GM23338 (cell line): ENCODE measurements around the gene LIFR. TPM values are rescaled to one million over a fixed set of nuclear protein-coding genes. Genes with fewer than 3 reads are reported as not detected.

ENCODE experiments used
- ATAC-seq: fragments of 200-7000 bp; cut with Tn5 transposase; 3 replicates; pipeline ENCODE4 v1.9.1; 2020
- DNase-seq: peaks from one replicate; pipeline ENCODE4 v3.0.0-alpha.2; 2015; ENCODE audit warnings: low spot score
- H2AFZ ChIP-seq: fragments of 200-600 bp; sonication (generic); 2 replicates; pipeline ENCODE4 v1.8.0; 2016; ENCODE audit warnings: antibody characterized with exemption, mild to moderate bottlenecking, moderate library complexity
- H3F3A ChIP-seq: fragments of 200-600 bp; sonication (generic); replicated peaks from 2 replicates; pipeline ENCODE4 v1.8.0; 2017; ENCODE audit warnings: antibody characterized with exemption, mixed run types, low read depth
- H3K27ac ChIP-seq: fragments of 200-600 bp; sonication (generic); 2 replicates; pipeline ENCODE4 v1.6.1; 2016; ENCODE audit warnings: low read depth
- H3K27me3 ChIP-seq: fragments of 200-600 bp; sonication (generic); 2 replicates; pipeline ENCODE4 v1.8.0; 2016; ENCODE audit warnings: mild to moderate bottlenecking, mixed run types, moderate library complexity; ENCODE audit not compliant: insufficient read depth
- H3K36me3 ChIP-seq: fragments of 200-600 bp; sonication (generic); 2 replicates; pipeline ENCODE4 v1.8.0; 2016; ENCODE audit warnings: mild to moderate bottlenecking; ENCODE audit not compliant: insufficient read depth
- H3K4me1 ChIP-seq: fragments of 200-600 bp; sonication (generic); 2 replicates; pipeline ENCODE4 v1.8.0; 2016; ENCODE audit warnings: mild to moderate bottlenecking, moderate library complexity; ENCODE audit not compliant: insufficient read depth
- H3K4me2 ChIP-seq: fragments of 200-600 bp; sonication (generic); 2 replicates; pipeline ENCODE4 v1.7.1; 2017; ENCODE audit warnings: mixed run types
- H3K4me3 ChIP-seq: fragments of 200-600 bp; sonication (generic); 2 replicates; pipeline ENCODE4 v1.6.1; 2016; ENCODE audit warnings: mixed run types
- H3K79me2 ChIP-seq: fragments of 200-600 bp; sonication (generic); replicated peaks from 2 replicates; pipeline ENCODE4 v1.8.0; 2017; ENCODE audit warnings: mild to moderate bottlenecking; ENCODE audit not compliant: insufficient read depth
- H3K9me2 ChIP-seq: fragments of 200-600 bp; sonication (generic); 2 replicates; pipeline ENCODE4 v1.8.0; 2017; ENCODE audit not compliant: insufficient read depth
- H4K20me1 ChIP-seq: fragments of 200-600 bp; sonication (generic); replicated peaks from 2 replicates; pipeline ENCODE4 v1.8.0; 2017; ENCODE audit warnings: mild to moderate bottlenecking; ENCODE audit not compliant: insufficient read depth
- H3K27ac Mint-ChIP-seq: 2 replicates; pipeline ENCODE4 v1.8.0; 2020; ENCODE audit warnings: inconsistent platforms, mild to moderate bottlenecking, moderate library complexity, mixed read lengths
- H3K27me3 Mint-ChIP-seq: 3 replicates; pipeline ENCODE4 v1.8.0; 2022; ENCODE audit warnings: low read depth, mild to moderate bottlenecking, moderate library complexity, mixed read lengths, inconsistent platforms; ENCODE audit not compliant: insufficient read depth, poor library complexity
- H3K36me3 Mint-ChIP-seq: 3 replicates; pipeline ENCODE4 v1.8.0; 2021; ENCODE audit warnings: low read depth, mild to moderate bottlenecking, inconsistent platforms, moderate library complexity, mixed read lengths
- H3K4me1 Mint-ChIP-seq: 3 replicates; pipeline ENCODE4 v1.8.0; 2020; ENCODE audit warnings: mild to moderate bottlenecking, inconsistent platforms, mixed read lengths
- H3K4me3 Mint-ChIP-seq: 3 replicates; pipeline ENCODE4 v1.8.0; 2021; ENCODE audit warnings: moderate library complexity, mild to moderate bottlenecking, inconsistent platforms, mixed read lengths
- H3K9me3 Mint-ChIP-seq: 3 replicates; pipeline ENCODE4 v1.8.0; 2020; ENCODE audit warnings: moderate library complexity, mild to moderate bottlenecking, inconsistent platforms, mixed read lengths
- CREB1 ChIP-seq: fragments of 250-450 bp; sonication (Bioruptor Pico); IDR thresholded peaks from 2 replicates; pipeline ENCODE4 v1.5.0; 2020; ENCODE audit warnings: low read depth, mild to moderate bottlenecking, moderate library complexity
- CTCF ChIP-seq, 2 experiments: fragments of 200-600 bp in 1 of 2; sonication (generic) in 1 of 2; conservative IDR thresholded peaks; 2 replicates each; pipeline versions ENCODE4 v1.5.1 to v1.6.1; 2016 to 2017; ENCODE audit warnings: antibody characterized with exemption in 2 of 2, low read depth in 2 of 2, mild to moderate bottlenecking in 2 of 2, moderate library complexity in 1 of 2
- EZH2 ChIP-seq: fragments of 200-600 bp; sonication (generic); IDR thresholded peaks from one replicate; pipeline ENCODE4 v1.8.0; 2017; ENCODE audit warnings: antibody characterized with exemption, mild to moderate bottlenecking, low read depth; ENCODE audit not compliant: unreplicated experiment
- EZH2phosphoT487 ChIP-seq: fragments of 200-600 bp; sonication (generic); IDR thresholded peaks from one replicate; pipeline ENCODE4 v1.8.1; 2018; ENCODE audit warnings: antibody characterized with exemption; ENCODE audit not compliant: unreplicated experiment
- JUNB ChIP-seq: IDR thresholded peaks from one replicate; pipeline ENCODE4 v1.6.1; 2016; ENCODE audit warnings: antibody characterized with exemption; ENCODE audit not compliant: unreplicated experiment
- NANOG ChIP-seq: IDR thresholded peaks from 2 replicates; pipeline ENCODE4 v1.6.1; 2016; ENCODE audit warnings: antibody characterized with exemption, borderline replicate concordance
- POLR2AphosphoS5 ChIP-seq: IDR thresholded peaks from 2 replicates; pipeline ENCODE4 v1.6.1; 2016; ENCODE audit warnings: antibody characterized with exemption, low read depth
- REST ChIP-seq: IDR thresholded peaks from one replicate; pipeline ENCODE4 v1.6.1; 2018; ENCODE audit warnings: antibody characterized with exemption; ENCODE audit not compliant: unreplicated experiment
- STAT1 ChIP-seq: IDR thresholded peaks from one replicate; pipeline ENCODE4 v1.6.1; 2016; ENCODE audit warnings: antibody characterized with exemption; ENCODE audit not compliant: unreplicated experiment
- ZNF114 ChIP-seq: fragments of 250-450 bp; sonication (Bioruptor Pico); IDR thresholded peaks from 2 replicates; pipeline ENCODE4 v1.5.0; 2020; ENCODE audit warnings: mild to moderate bottlenecking, moderate library complexity
- ZNF331 ChIP-seq: fragments of 250-450 bp; sonication (Bioruptor Pico); IDR thresholded peaks from 2 replicates; pipeline ENCODE4 v1.5.0; 2020; ENCODE audit warnings: low read depth, mild to moderate bottlenecking, moderate library complexity
- ZNF462 ChIP-seq: fragments of 250-450 bp; sonication (Bioruptor Pico); IDR thresholded peaks from 2 replicates; pipeline ENCODE4 v1.5.0; 2020; ENCODE audit warnings: mild to moderate bottlenecking, moderate library complexity
- polyA plus RNA-seq: library from polyadenylated mRNA; unstranded; fragments of >200 nt; fragmentation: Nextera tagmentation; extraction: Ambion mirVana; gene quantifications from 2 replicates; pipeline ENCODE4 v1.2.1, GENCODE V29; 2016
- total RNA-seq: library from RNA; depleted of rRNA; stranded (reverse); fragments of >200 nt; shearing (Covaris generic); gene quantifications from 2 replicates; pipeline ENCODE4 v1.2.3, GENCODE V29; 2014
- TF ChIP-seq, protein P1 (sequence below): IDR thresholded peaks from 2 replicates; pipeline ENCODE4 v1.6.1; 2016; ENCODE audit warnings: antibody characterized with exemption

The LIFR gene
- total and polyA plus RNA-seq, 2 experiments from 2014 or later: 11.0 to 25.2 TPM

DNA sequence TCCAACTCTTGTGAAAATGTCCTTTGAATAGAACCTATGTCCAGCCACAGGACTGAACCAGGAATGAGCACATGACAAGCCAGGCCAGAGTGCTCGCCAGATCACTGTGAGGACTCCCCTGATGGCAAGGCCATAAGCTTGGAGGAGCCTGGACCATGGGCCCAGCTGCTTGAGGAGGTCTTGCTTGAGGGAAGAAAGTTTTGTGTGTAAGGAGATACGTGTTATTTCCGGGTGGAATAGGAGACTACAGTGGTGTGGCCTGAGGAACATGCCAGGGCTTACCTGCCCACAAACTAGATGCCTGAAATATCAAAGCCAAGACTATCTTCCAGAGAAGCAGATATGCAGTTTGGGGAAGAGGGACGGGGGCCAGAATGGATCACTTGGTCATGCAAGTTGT, 84.7 kb downstream of the LIFR start:
- H2AFZ ChIP-seq: no peak overlapping the region
- no peaks in the 10 kb centered on the region for H4K20me1 ChIP-seq
- ATAC-seq (no peak), DNase-seq (no peak)
- no peaks in the 10 kb centered on the region for H3K36me3 Mint-ChIP-seq
- H3K27me3 Mint-ChIP-seq: peaks cover 4% of the 10 kb centered on the region
- no peaks in the 10 kb centered on the region for H3K4me1 ChIP-seq
- H3K4me3 Mint-ChIP-seq: no peak overlapping the region
- no peaks in the 10 kb centered on the region for H3K79me2 ChIP-seq
- peaks cover 20% of the 10 kb centered on the region for H3K4me1 Mint-ChIP-seq
- TF ChIP-seq CREB1 (CRISPR knock-in tag) (no peak), EZH2phosphoT487 (no peak), NANOG (no peak), ZNF114 (CRISPR knock-in tag) (no peak), EZH2 (no peak), CTCF (conservative IDR thresholded peaks at IDR 0.05; ENCODE audit: low read depth in 2 of 2) (no peak), JUNB (no peak), STAT1 (no peak), ZNF462 (no peak), REST (no peak), POLR2AphosphoS5 (no peak), ZNF331 (no peak)
- TF ChIP-seq, protein P1, sequence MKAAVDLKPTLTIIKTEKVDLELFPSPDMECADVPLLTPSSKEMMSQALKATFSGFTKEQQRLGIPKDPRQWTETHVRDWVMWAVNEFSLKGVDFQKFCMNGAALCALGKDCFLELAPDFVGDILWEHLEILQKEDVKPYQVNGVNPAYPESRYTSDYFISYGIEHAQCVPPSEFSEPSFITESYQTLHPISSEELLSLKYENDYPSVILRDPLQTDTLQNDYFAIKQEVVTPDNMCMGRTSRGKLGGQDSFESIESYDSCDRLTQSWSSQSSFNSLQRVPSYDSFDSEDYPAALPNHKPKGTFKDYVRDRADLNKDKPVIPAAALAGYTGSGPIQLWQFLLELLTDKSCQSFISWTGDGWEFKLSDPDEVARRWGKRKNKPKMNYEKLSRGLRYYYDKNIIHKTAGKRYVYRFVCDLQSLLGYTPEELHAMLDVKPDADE: no peak
- no peak overlapping the region for H3K4me3 ChIP-seq
- H3K9me3 Mint-ChIP-seq: no peaks in the 10 kb centered on the region
- no peaks in the 10 kb centered on the region for H3K27me3 ChIP-seq
- no peak overlapping the region for H3K27ac ChIP-seq
- no peak overlapping the region for H3K4me2 ChIP-seq
- H3K27ac Mint-ChIP-seq: no peak overlapping the region
- H3F3A ChIP-seq: no peaks in the 10 kb centered on the region
- no peaks in the 10 kb centered on the region for H3K9me2 ChIP-seq
- no peaks in the 10 kb centered on the region for H3K36me3 ChIP-seq
